22Rv1 (cell line): ENCODE results near the gene CCDC88A.

Experiments used
- ZFX ChIP-seq: fragments of 450-650 bp; IDR thresholded peaks from 2 replicates; pipeline ENCODE4 v1.6.1; 2017; ENCODE audit warnings: antibody characterized with exemption, borderline replicate concordance
- TF ChIP-seq, protein P1 (sequence below): fragments of 450-650 bp; IDR thresholded peaks from 2 replicates; pipeline ENCODE4 v1.5.1; 2017; ENCODE audit warnings: mild to moderate bottlenecking

GRCh38 chr2:55384786-55385185 is 34.9 kb downstream of the CCDC88A start:
- TF ChIP-seq, protein P1, sequence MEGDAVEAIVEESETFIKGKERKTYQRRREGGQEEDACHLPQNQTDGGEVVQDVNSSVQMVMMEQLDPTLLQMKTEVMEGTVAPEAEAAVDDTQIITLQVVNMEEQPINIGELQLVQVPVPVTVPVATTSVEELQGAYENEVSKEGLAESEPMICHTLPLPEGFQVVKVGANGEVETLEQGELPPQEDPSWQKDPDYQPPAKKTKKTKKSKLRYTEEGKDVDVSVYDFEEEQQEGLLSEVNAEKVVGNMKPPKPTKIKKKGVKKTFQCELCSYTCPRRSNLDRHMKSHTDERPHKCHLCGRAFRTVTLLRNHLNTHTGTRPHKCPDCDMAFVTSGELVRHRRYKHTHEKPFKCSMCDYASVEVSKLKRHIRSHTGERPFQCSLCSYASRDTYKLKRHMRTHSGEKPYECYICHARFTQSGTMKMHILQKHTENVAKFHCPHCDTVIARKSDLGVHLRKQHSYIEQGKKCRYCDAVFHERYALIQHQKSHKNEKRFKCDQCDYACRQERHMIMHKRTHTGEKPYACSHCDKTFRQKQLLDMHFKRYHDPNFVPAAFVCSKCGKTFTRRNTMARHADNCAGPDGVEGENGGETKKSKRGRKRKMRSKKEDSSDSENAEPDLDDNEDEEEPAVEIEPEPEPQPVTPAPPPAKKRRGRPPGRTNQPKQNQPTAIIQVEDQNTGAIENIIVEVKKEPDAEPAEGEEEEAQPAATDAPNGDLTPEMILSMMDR, result no peak
- TF ChIP-seq ZFX, result no peak
